ENCODE data around the gene RBM19. TPM values are rescaled to one million over a fixed set of nuclear protein-coding genes. Genes with fewer than 3 reads are reported as not detected.

The RBM19 gene
- total and polyA plus RNA-seq, 4 donors = 7.9 to 18.7 (median 9.0) TPM

DNA sequence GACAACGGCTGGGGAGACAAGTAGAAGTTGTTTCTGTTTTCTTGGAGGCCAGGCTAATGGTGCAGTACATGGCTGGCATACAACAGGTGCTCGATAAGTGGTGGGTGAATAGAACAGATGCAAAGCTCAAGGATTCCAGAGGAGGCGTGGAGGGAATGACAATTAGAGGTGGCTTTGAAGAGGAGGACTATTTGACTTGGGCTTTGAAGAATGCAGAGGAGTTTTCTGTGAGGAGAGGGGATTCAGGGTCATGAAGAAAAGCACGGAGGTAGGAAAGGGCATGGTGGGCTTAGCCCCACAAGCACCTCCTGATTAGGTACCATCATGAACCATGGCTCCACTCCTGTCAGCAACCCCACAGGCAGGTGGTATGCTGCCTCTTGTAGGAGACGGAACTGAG is 142.3 kb downstream of the RBM19 start:
- Histone ChIP-seq H3K36me3 (ENCODE audit: control insufficient read depth in 4 of 4, insufficient read depth in 3 of 4, low read depth in 1 of 4, low read length in 3 of 4) (no peaks in the 10 kb centered on the region), H3K27ac (ENCODE audit: low read depth in 1 of 2, low read length in 2 of 2) (no peak overlapping the region), H3K27me3 (ENCODE audit: control insufficient read depth in 4 of 4, insufficient read depth in 4 of 4, low read length in 3 of 4) (no peaks in the 10 kb centered on the region), H3K9me3 (ENCODE audit: control insufficient read depth in 4 of 4, low read length in 3 of 4) (no peaks in the 10 kb centered on the region), H3K9ac (ENCODE audit: low read depth in 1 of 2, low read length in 2 of 2) (no peak overlapping the region), H3K4me1 (ENCODE audit: control insufficient read depth in 4 of 4, insufficient read depth in 4 of 4, low read length in 3 of 4) (no peaks in the 10 kb centered on the region), H3K4me3 (ENCODE audit: low read depth in 1 of 3, low read length in 3 of 3) (no peak overlapping the region)
- no peak for DNase-seq (ENCODE audit: low spot score)
- TF ChIP-seq YY1 (IDR thresholded peaks at IDR 0.05) (no peak), HNF4A (conservative IDR thresholded peaks at IDR 0.05) (no peak), EGR1 (IDR thresholded peaks at IDR 0.05; ENCODE audit: low read depth in 2 of 2) (no peak)
- 93% methylated on average over 5 of the region's 5 CpGs for WGBS

DNA sequence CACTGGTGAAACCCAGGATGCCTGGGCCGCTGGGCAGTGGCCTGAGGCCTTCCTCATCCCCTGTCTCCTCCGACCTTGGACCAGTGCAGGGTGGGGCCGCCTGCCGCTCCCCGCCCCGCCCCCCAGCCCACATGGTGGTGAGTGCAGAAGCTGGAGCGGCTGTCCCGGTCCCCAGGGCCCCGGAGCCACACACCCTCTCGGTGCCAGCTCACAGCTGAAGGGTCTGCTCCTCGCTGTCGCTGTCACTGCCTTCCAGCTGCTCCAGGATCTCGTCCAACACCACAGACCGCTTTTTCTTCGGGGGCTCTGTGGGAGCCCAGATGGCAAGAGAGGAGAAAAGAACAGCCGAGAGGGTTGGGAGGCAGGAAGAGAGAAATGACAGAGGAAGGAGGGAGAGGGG is 143.1 kb downstream of the RBM19 start:
- H3K4me1 ChIP-seq (ENCODE audit: control insufficient read depth in 4 of 4, insufficient read depth in 4 of 4, low read length in 3 of 4) = no peaks in the 10 kb centered on the region
- no peaks in the 10 kb centered on the region for H3K27me3 ChIP-seq (ENCODE audit: control insufficient read depth in 4 of 4, insufficient read depth in 4 of 4, low read length in 3 of 4)
- H3K9ac ChIP-seq (ENCODE audit: low read depth in 1 of 2, low read length in 2 of 2) = no peak overlapping the region
- TF ChIP-seq JUND (IDR thresholded peaks at IDR 0.05) = no peak
- TF ChIP-seq, protein P1, sequence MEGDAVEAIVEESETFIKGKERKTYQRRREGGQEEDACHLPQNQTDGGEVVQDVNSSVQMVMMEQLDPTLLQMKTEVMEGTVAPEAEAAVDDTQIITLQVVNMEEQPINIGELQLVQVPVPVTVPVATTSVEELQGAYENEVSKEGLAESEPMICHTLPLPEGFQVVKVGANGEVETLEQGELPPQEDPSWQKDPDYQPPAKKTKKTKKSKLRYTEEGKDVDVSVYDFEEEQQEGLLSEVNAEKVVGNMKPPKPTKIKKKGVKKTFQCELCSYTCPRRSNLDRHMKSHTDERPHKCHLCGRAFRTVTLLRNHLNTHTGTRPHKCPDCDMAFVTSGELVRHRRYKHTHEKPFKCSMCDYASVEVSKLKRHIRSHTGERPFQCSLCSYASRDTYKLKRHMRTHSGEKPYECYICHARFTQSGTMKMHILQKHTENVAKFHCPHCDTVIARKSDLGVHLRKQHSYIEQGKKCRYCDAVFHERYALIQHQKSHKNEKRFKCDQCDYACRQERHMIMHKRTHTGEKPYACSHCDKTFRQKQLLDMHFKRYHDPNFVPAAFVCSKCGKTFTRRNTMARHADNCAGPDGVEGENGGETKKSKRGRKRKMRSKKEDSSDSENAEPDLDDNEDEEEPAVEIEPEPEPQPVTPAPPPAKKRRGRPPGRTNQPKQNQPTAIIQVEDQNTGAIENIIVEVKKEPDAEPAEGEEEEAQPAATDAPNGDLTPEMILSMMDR (IDR thresholded peaks at IDR 0.05; ENCODE audit: low read depth, low read length, missing input control) = no peak
- TF ChIP-seq, protein P2, sequence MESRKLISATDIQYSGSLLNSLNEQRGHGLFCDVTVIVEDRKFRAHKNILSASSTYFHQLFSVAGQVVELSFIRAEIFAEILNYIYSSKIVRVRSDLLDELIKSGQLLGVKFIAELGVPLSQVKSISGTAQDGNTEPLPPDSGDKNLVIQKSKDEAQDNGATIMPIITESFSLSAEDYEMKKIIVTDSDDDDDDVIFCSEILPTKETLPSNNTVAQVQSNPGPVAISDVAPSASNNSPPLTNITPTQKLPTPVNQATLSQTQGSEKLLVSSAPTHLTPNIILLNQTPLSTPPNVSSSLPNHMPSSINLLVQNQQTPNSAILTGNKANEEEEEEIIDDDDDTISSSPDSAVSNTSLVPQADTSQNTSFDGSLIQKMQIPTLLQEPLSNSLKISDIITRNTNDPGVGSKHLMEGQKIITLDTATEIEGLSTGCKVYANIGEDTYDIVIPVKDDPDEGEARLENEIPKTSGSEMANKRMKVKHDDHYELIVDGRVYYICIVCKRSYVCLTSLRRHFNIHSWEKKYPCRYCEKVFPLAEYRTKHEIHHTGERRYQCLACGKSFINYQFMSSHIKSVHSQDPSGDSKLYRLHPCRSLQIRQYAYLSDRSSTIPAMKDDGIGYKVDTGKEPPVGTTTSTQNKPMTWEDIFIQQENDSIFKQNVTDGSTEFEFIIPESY (IDR thresholded peaks at IDR 0.05) = no peak
- TF ChIP-seq HNF4A (conservative IDR thresholded peaks at IDR 0.05) = no peak
- TF ChIP-seq FOXA1 (IDR thresholded peaks at IDR 0.05) = no peak
- no peak for TF ChIP-seq YY1 (IDR thresholded peaks at IDR 0.05)
- TF ChIP-seq FOXA2 (IDR thresholded peaks at IDR 0.05) = no peak
- TF ChIP-seq NR2F2 (IDR thresholded peaks at IDR 0.05) = no peak
- TF ChIP-seq RXRA (IDR thresholded peaks at IDR 0.05) = no peak
- TF ChIP-seq, protein P3, sequence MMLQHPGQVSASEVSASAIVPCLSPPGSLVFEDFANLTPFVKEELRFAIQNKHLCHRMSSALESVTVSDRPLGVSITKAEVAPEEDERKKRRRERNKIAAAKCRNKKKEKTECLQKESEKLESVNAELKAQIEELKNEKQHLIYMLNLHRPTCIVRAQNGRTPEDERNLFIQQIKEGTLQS (IDR thresholded peaks at IDR 0.05) = no peak
- no peak for TF ChIP-seq RAD21 (IDR thresholded peaks at IDR 0.05)
- DNase-seq (ENCODE audit: low spot score) = no peak
- no peaks in the 10 kb centered on the region for H3K36me3 ChIP-seq (ENCODE audit: control insufficient read depth in 4 of 4, insufficient read depth in 3 of 4, low read depth in 1 of 4, low read length in 3 of 4)
- H3K9me3 ChIP-seq (ENCODE audit: control insufficient read depth in 4 of 4, low read length in 3 of 4) = no peaks in the 10 kb centered on the region
- H3K4me3 ChIP-seq (ENCODE audit: low read depth in 1 of 3, low read length in 3 of 3) = no peak overlapping the region
- WGBS = 89% methylated on average over 16 of the region's 16 CpGs
- no peak overlapping the region for H3K27ac ChIP-seq (ENCODE audit: low read depth in 1 of 2, low read length in 2 of 2)

DNA sequence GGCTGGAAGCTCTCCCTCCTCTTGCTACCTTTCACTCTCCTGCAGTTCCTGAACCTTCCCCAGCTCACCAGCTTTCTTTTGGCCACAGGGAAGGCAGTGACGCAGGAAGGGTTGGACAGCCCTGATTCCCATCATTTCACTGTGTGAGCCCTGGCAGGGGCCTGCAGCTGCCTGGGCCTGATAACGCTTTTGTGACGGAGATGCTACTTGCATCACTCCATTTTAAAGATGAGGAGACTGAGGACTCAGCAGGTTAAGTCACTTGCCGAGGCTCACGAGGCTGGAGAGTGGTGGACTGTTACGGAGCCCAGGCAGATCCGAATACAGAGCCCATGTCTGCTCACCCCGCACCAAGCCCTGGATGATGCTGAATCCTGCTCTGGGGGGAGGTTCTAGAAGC is 145.3 kb downstream of the RBM19 start:
- 96% methylated on average over 8 of the region's 8 CpGs for WGBS
- DNase-seq (ENCODE audit: low spot score) = no peak
- Histone ChIP-seq H3K4me3 (ENCODE audit: low read depth in 1 of 3, low read length in 3 of 3) (no peak overlapping the region), H3K4me1 (ENCODE audit: control insufficient read depth in 4 of 4, insufficient read depth in 4 of 4, low read length in 3 of 4) (no peaks in the 10 kb centered on the region), H3K27me3 (ENCODE audit: control insufficient read depth in 4 of 4, insufficient read depth in 4 of 4, low read length in 3 of 4) (no peaks in the 10 kb centered on the region), H3K9ac (ENCODE audit: low read depth in 1 of 2, low read length in 2 of 2) (no peak overlapping the region), H3K36me3 (ENCODE audit: control insufficient read depth in 4 of 4, insufficient read depth in 3 of 4, low read depth in 1 of 4, low read length in 3 of 4) (no peaks in the 10 kb centered on the region), H3K9me3 (ENCODE audit: control insufficient read depth in 4 of 4, low read length in 3 of 4) (no peaks in the 10 kb centered on the region), H3K27ac (ENCODE audit: low read depth in 1 of 2, low read length in 2 of 2) (no peak overlapping the region)
- no peak for TF ChIP-seq HNF4A (conservative IDR thresholded peaks at IDR 0.05)
- TF ChIP-seq, protein P3 (IDR thresholded peaks at IDR 0.05) = no peak
- TF ChIP-seq, protein P4, sequence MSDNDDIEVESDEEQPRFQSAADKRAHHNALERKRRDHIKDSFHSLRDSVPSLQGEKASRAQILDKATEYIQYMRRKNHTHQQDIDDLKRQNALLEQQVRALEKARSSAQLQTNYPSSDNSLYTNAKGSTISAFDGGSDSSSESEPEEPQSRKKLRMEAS (IDR thresholded peaks at IDR 0.05) = no peak
- no peak for TF ChIP-seq RXRA (IDR thresholded peaks at IDR 0.05)
- no peak for TF ChIP-seq NR2F2 (IDR thresholded peaks at IDR 0.05)
- no peak for TF ChIP-seq TAF1 (conservative IDR thresholded peaks at IDR 0.05)
- TF ChIP-seq EGR1 (IDR thresholded peaks at IDR 0.05; ENCODE audit: low read depth in 2 of 2) = no peak
- TF ChIP-seq FOXA1 (IDR thresholded peaks at IDR 0.05) = no peak
- TF ChIP-seq, protein P1 (IDR thresholded peaks at IDR 0.05; ENCODE audit: low read depth, low read length, missing input control) = no peak
- TF ChIP-seq JUND (IDR thresholded peaks at IDR 0.05) = no peak
- TF ChIP-seq, protein P5, sequence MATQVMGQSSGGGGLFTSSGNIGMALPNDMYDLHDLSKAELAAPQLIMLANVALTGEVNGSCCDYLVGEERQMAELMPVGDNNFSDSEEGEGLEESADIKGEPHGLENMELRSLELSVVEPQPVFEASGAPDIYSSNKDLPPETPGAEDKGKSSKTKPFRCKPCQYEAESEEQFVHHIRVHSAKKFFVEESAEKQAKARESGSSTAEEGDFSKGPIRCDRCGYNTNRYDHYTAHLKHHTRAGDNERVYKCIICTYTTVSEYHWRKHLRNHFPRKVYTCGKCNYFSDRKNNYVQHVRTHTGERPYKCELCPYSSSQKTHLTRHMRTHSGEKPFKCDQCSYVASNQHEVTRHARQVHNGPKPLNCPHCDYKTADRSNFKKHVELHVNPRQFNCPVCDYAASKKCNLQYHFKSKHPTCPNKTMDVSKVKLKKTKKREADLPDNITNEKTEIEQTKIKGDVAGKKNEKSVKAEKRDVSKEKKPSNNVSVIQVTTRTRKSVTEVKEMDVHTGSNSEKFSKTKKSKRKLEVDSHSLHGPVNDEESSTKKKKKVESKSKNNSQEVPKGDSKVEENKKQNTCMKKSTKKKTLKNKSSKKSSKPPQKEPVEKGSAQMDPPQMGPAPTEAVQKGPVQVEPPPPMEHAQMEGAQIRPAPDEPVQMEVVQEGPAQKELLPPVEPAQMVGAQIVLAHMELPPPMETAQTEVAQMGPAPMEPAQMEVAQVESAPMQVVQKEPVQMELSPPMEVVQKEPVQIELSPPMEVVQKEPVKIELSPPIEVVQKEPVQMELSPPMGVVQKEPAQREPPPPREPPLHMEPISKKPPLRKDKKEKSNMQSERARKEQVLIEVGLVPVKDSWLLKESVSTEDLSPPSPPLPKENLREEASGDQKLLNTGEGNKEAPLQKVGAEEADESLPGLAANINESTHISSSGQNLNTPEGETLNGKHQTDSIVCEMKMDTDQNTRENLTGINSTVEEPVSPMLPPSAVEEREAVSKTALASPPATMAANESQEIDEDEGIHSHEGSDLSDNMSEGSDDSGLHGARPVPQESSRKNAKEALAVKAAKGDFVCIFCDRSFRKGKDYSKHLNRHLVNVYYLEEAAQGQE (IDR thresholded peaks at IDR 0.05) = no peak
- TF ChIP-seq GABPA (IDR thresholded peaks at IDR 0.05 in 1 of 2, conservative IDR thresholded peaks at IDR 0.05 in 1 of 2) = no peak
- TF ChIP-seq RAD21 (IDR thresholded peaks at IDR 0.05) = no peak
- no peak for TF ChIP-seq SP1 (IDR thresholded peaks at IDR 0.05)
